NCI-H82 treated with DMSO at 0.1 percent for 48 hours (cell line): ENCODE data around the gene CCDC178.
"Not testable (repeated sequence)": the region's sequence is repeated elsewhere in the genome, so short reads cannot be mapped to it uniquely, and the experiment has no call there.

ENCODE experiments used
- DNase-seq: peaks from one replicate; lab custom pipeline; 2025; ENCODE audit not compliant: unreplicated experiment; lab: John Stamatoyannopoulos, UW

CCDC178 gene

DNA sequence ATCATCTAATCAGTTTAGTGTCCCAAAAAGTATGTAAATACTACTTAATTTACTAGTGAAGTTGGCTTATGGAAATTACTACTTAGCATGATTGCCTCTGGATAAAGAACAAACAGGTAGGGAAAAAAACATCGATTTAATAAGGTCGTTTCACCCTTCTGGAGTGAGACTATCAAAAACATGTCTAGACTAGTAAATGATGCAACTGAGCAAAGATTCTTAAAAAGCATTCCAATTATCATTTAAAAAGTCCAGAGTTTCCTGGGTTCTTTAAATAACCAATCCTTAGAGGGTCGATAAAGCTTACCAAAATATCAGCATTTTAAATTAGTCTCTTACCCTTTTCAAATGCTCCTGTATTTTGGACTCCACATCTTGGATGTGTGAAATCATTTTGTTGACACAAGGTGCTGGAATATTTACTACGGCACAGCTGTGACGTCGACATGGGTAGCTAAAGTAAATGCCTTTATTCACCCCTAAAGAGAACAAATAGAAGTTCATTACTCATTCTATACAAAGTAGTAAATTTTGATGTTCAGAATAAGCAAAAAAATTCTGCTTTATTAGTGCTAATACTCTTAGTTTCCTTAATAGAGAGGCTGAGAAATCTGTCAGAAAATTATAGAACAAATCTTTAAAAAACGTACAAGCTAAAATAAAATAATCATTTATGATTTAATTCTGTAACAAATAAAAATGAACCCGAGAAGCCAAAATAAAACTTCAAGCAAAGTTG lies 70.6 kb downstream of the CCDC178 start:
- DNase-seq, result no peak

- no peak for DNase-seq
Measured at GRCh38 chr18:33356735-33357134, 83.8 kb downstream of the CCDC178 start.

GRCh38 chr18:33355756-33356155 lies 84.8 kb downstream of the CCDC178 start:
- no peak for DNase-seq

GRCh38 chr18:33355263-33355662 lies 85.3 kb downstream of the CCDC178 start:
- DNase-seq, result no peak

DNA sequence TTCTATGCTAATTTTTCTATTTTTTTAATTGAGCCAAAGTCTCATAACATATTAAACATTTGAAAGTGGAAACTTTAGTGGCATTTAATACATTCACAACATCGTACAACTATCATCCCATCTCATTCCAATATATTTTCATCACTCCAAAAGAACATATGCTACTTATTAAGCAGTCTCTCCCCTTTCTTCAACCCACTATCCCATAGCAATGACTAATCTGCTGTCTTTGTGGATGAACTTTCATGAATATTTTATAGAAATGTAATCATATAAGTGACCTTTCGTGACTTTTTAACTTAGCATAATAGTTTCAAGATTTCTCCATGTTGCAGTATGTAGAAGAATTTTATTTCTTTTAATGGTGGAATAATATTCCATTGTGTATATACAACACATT lies 90.3 kb downstream of the CCDC178 start:
- DNase-seq, result no peak

- not testable (repeated sequence) for DNase-seq
Measured at GRCh38 chr18:33339733-33340132, 100.8 kb downstream of the CCDC178 start.

DNA sequence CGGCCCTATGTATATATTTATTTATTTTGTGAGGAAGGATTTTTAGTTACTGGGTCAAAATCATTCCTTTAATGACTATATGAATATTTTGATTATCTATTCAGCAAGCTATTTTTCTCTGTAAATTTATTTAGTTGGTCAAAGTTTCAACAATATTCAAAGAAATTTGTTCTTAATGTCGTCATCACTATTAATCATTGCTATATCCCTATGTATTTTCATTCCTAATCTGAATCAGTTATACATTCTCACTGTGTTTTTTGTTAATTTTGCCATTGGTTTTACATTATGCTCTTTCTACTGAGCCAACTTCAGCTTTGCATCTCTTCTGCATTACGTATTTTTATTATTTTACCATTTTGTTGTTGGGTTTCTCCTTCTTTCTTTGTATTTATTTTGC lies 105.7 kb downstream of the CCDC178 start:
- DNase-seq, result no peak

DNA sequence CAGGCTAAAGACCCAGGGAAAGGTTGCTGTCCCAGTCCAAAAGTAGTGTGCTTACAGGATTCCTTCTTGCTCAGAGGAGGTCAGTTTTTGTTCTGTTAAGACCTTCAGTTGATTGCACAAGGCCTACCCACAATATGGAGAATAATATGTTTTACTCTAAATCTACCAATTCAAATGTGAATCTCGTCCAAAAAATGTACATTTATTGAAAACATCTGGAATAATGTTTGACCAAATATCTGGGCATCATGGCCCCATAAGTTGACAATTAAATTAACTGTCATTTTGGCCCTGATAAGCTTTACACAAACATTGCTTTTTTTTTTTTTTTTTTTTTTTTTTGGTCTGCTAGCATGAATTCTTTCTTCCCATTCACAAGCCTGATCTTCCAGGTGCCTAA lies 109.8 kb downstream of the CCDC178 start:
- DNase-seq, result no peak

DNA sequence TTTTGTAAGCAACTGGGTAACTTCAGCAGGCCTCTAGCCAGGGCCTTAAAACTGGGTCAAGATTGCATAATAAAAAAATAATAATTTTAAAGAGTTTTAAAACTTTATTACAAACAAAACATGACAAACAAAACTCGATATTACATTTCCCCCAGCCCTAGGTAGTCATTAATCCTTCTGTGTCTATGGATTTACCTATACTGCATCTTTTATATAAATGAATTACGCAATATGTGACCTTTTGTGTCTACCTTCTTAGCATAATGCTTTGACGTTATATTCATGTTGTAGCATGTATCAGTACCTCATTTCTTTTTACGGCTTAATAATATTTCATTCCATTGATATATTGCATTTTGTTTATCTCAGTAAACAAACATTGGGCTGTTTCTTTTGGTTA lies 113.5 kb downstream of the CCDC178 start:
- DNase-seq, result no peak

- DNase-seq, result no peak
Measured at GRCh38 chr18:33317640-33318039, 122.9 kb downstream of the CCDC178 start.

- DNase-seq, result no peak
Measured at GRCh38 chr18:33316146-33316587, 124.4 kb downstream of the CCDC178 start.

- no peak for DNase-seq
Measured at GRCh38 chr18:33307520-33307919, 133.0 kb downstream of the CCDC178 start.

- no peak for DNase-seq
Measured at GRCh38 chr18:33304277-33304676, 136.2 kb downstream of the CCDC178 start.

DNA sequence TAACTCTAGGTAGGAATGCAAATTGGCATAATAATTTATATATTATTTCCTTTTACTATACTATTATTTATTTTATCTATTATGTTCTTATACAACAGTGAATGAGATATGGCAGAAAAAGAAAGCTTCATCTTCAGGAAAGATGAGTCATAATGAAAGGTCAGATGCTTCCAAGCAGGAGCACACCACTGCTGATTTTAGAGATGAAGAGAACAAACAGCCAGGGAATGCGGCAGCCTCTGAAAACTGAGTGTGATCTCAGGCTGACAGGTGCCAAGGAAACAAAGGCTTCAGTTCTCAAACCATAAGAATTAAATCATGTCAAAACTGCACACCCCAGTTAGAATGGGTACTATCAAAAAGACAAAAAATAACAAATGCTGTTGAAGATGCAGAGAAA lies 149.0 kb downstream of the CCDC178 start:
- no peak for DNase-seq

DNA sequence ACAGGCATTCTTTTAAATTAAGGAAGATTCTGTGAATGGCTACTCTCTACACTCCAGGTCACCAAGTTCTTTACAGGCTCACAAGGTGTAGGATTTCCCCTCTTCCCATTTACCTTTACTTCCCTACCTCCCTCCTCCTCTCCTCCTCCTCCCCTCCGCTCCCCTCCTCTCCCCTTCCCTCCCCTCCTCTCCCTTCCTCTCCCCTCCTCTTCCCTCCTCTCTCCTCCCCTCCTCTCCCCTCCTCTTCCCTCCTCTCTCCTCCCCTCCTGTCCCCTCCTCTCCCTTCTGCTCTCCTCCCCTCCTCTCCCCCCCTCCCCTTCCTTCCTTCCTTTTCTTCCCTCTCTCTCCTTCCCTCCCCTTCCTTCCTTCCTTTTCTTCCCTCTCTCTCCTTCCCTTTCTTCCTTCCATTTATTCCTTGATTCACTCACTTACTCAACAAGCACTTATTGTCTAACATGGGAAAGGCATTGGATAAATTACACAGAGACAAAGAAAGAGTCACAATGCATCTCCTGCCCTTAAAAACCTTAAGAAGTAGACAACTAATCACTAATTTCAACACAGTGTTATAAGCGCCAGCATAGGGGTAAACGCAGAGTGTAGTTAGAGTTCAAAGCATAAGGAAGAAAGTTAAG lies 152.3 kb downstream of the CCDC178 start:
- DNase-seq, result no peak

- no peak for DNase-seq
Measured at GRCh38 chr18:33282709-33283333, 157.7 kb downstream of the CCDC178 start.

DNA sequence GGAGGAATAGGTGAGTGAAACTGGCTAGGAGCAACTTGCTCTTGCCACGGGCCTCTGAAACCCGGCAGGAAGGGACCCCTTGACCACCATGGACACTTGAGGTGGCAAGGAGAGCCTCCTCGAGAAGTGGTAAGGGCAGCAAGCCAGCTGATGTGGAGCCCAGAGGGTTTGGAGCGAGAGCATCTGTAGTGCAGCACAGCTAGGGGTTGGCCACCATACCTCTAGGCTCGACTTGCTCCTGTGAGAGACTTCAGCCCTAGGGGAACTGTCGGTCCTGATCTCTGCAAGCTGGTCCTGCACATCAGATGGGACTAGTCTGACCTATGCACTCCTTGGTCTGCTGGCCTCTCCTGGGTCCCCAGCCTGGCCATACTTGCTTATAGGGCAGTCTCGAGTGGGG lies 158.4 kb downstream of the CCDC178 start:
- no peak for DNase-seq

DNA sequence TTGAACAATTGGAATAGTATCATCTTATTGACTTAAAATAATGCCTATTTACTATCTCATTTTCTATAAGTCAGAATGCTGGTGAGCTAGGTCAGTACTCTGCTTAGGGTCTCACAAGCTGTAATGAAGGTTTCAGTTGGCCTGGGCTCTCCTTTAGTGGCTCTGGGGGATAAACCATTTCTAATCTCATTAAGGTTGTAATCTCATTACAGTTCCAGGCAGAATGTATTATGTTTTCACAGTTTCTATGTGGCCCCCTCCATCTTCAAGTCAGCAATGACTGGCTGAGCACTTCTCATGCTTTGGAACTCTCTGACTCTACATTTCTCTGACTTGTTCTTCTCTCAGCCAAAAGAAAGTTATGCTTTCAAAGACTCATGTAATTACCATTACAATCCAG lies 163.1 kb downstream of the CCDC178 start:
- DNase-seq, result peak; percentile 97

- no peak for DNase-seq
Measured at GRCh38 chr18:33275843-33276242, 164.7 kb downstream of the CCDC178 start.

DNA sequence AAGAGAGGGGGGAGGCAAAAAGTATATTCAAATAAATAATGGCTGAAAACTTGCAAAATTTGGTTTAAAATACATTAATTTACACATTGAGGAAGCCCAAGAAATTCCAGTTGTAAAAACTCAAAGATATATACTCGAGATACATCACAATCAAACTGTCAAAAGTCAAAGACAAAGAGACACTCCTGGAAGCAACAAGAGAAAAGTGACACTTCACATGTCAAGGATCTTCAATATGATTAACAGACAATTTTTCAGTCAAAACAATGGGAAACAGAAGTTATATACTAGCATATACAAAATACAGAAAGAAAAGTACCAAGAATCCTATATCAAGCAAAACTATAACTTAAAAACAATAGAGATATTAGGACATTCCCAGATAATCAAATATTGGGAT lies 170.2 kb downstream of the CCDC178 start:
- DNase-seq, result no peak

DNA sequence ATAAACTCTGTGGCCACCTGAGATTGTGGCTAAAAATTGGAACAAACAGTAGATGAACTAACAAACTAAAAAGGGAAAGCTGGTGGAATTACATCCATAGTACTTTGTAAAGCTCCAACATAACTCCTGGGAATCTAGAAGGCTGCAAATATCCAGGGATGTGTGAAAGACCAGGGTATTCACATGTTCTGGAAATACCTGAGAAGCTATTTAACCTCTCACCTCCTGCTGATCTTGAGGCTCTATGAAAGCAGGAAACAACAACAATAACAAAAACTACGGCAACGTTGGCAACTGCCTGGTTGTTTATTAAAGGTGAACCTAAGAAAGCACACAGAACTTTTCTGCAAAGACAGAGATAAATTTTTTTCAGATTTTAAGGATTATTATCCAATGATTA lies 171.3 kb downstream of the CCDC178 start:
- no peak for DNase-seq

DNA sequence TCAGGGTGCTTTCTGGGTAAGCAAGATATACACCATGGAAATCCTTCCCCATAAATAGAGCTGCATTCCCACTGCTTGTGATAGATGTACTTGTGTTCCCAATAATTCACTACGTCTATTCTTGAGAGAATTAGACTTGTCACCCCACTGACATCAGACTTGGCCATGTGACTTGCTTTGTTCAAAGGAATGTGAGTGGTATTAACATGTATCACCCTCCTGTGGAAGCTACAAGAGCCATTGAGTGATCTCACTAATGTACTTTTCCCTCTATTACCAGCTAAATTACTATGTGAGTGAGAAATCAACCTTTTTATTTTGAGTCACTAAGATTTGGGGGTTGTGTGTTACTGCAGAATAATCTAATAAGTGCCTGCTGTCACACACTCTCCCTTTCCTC lies 176.0 kb downstream of the CCDC178 start:
- no peak for DNase-seq
